AG04449 (cell line): ENCODE measurements around the gene CRHR2.

Experiments used
- CTCF ChIA-PET: fragments of 350-600 bp; formaldehyde crosslinking; extraction: SDS; loops from one replicate; lab custom pipeline; 2021; ENCODE audit warnings: antibody characterized with exemption; lab: Yijun Ruan, JAX
- POLR2A ChIA-PET: fragments of 400-600, 350-600 bp; formaldehyde crosslinking; extraction: SDS; loops from one replicate; lab custom pipeline; 2020; ENCODE audit warnings: antibody characterized with exemption, inconsistent platforms; lab: Yijun Ruan, JAX
- DNase-seq: peaks from one replicate; pipeline ENCODE4 v3.0.0-alpha.2; 2010; ENCODE audit warnings: low read depth, low spot score
- H3K4me3 ChIP-seq: 2 replicates; pipeline ENCODE4 v1.5.1; 2011; ENCODE audit warnings: low read depth, mild to moderate bottlenecking, control low read depth, low read length
- CTCF ChIP-seq: IDR thresholded peaks from one replicate; pipeline ENCODE4 v1.5.1; 2011; ENCODE audit warnings: mild to moderate bottlenecking, moderate library complexity, low read length, control low read depth, inconsistent platforms; ENCODE audit not compliant: insufficient read depth; ENCODE audit errors: missing control alignments

CRHR2 gene

GRCh38 chr7:30630986-30631385, 51.3 kb downstream of the CRHR2 start:
- DNase-seq: no peak
- POLR2A ChIA-PET: no interaction called here
- TF ChIP-seq CTCF: no peak
- H3K4me3 ChIP-seq: no peak overlapping the region
- CTCF ChIA-PET: interaction anchor here (0.8 to 2.8 kb wide), 3 partner anchors 13 to 109 kb away, joined by 3 to 10 read pairs (median 4); no protein-coding TSS in a partner anchor

- DNase-seq: no peak
- CTCF ChIA-PET: interaction anchor here (1.6 kb wide), 1 partner anchor 9 kb away, joined by 4 read pairs; no protein-coding TSS in a partner anchor
- no peak overlapping the region for H3K4me3 ChIP-seq
- POLR2A ChIA-PET: interaction anchor here (0.5 to 1.3 kb wide), 2 partner anchors 9 to 12 kb away, joined by 3 to 4 read pairs; no protein-coding TSS in a partner anchor
- no peak for TF ChIP-seq CTCF
Observed at GRCh38 chr7:30627026-30627425, 55.2 kb downstream of the CRHR2 start.

- ChIA-PET CTCF (interaction anchor here (0.8 to 1.3 kb wide), 2 partner anchors 12 to 17 kb away, joined by 3 to 4 read pairs; no protein-coding TSS in a partner anchor), POLR2A (interaction anchor here (0.5 kb wide), 1 partner anchor 341 kb away, joined by 3 read pairs; no protein-coding TSS in a partner anchor)
- DNase-seq: no peak
- H3K4me3 ChIP-seq: no peak overlapping the region
- no peak for TF ChIP-seq CTCF
Observed at GRCh38 chr7:30625283-30625682, 57.0 kb downstream of the CRHR2 start.

- POLR2A ChIA-PET: no interaction called here
- H3K4me3 ChIP-seq: no peak overlapping the region
- CTCF ChIA-PET: interaction anchor here (1.3 to 2.5 kb wide), 6 partner anchors 8 to 121 kb away, joined by 4 to 10 read pairs (median 5); no protein-coding TSS in a partner anchor
- DNase-seq: no peak
- no peak for TF ChIP-seq CTCF
Observed at GRCh38 chr7:30618961-30619360, 63.3 kb downstream of the CRHR2 start.

- H3K4me3 ChIP-seq: no peak overlapping the region
- no peak for TF ChIP-seq CTCF
- DNase-seq: no peak
- ChIA-PET CTCF (interaction anchor here (1.3 to 2.5 kb wide), 6 partner anchors 9 to 122 kb away, joined by 4 to 10 read pairs (median 5); no protein-coding TSS in a partner anchor), POLR2A (interaction anchor here (0.6 to 1.7 kb wide), 3 partner anchors 9 to 16 kb away, joined by 3 to 4 read pairs (median 4); no protein-coding TSS in a partner anchor)
Observed at GRCh38 chr7:30618080-30618676, 64.1 kb downstream of the CRHR2 start.

GRCh38 chr7:30617359-30617758, 64.9 kb downstream of the CRHR2 start:
- no peak for TF ChIP-seq CTCF
- H3K4me3 ChIP-seq: no peak overlapping the region
- CTCF ChIA-PET: interaction anchor here (1.6 to 2.5 kb wide), 3 partner anchors 9 to 13 kb away, joined by 4 to 10 read pairs (median 6); no protein-coding TSS in a partner anchor
- POLR2A ChIA-PET: interaction anchor here (1.7 kb wide), 1 partner anchor 10 kb away, joined by 4 read pairs; no protein-coding TSS in a partner anchor
- no peak for DNase-seq
